IMR-90 (cell line): ENCODE results near the gene CIDEA. TPM values are rescaled to one million over a fixed set of nuclear protein-coding genes. Genes with fewer than 3 reads are reported as not detected.

Experiments
- ATAC-seq: fragments of 200-7000 bp; cut with Tn5 transposase; 2 replicates; pipeline ENCODE4 v1.9.1; 2020; ENCODE audit warnings: low read depth, mild to moderate bottlenecking, moderate library complexity
- BruUV-seq: library from RNA; stranded (reverse); fragments of 400-500 nt; replicated peaks from 2 replicates; lab custom pipeline; 2021; lab: Mats Ljungman, UMichigan
- CTCF ChIA-PET: fragments of 300-600 bp; formaldehyde crosslinking; extraction: SDS; loops from one replicate; lab custom pipeline; 2021; ENCODE audit warnings: antibody characterized with exemption; lab: Yijun Ruan, JAX
- POLR2A ChIA-PET: fragments of 300-600 bp; sonication (Branson Sonifier 250); formaldehyde crosslinking; loops from one replicate; lab custom pipeline; 2022; ENCODE audit warnings: antibody characterized with exemption; ENCODE audit not compliant: unreplicated experiment; lab: Charles Lee
- DNase-seq: peaks from one replicate; pipeline ENCODE4 v3.0.0; 2013
- H2AFZ ChIP-seq: replicated peaks from 2 replicates; pipeline ENCODE3; 2013; ENCODE audit warnings: low read length, mild to moderate bottlenecking; ENCODE audit not compliant: poor library complexity
- H2AK5ac ChIP-seq: 2 replicates; pipeline ENCODE4 v1.6.1; 2013; ENCODE audit warnings: low read depth, low read length, inconsistent platforms
- H2AK9ac ChIP-seq: replicated peaks from 2 replicates; pipeline ENCODE3; 2013; ENCODE audit warnings: mild to moderate bottlenecking, low read depth, low read length, moderate library complexity; ENCODE audit not compliant: poor library complexity
- H2BK120ac ChIP-seq: 2 replicates; pipeline ENCODE4 v1.6.1; 2013; ENCODE audit warnings: low read depth, low read length, inconsistent platforms
- H2BK15ac ChIP-seq: 3 replicates; pipeline ENCODE4 v1.6.1; 2013; ENCODE audit warnings: low read depth, low read length, inconsistent platforms
- H2BK20ac ChIP-seq: 2 replicates; pipeline ENCODE4 v1.6.1; 2013; ENCODE audit warnings: low read depth, mild to moderate bottlenecking, inconsistent platforms, low read length, moderate library complexity
- H2BK5ac ChIP-seq: 2 replicates; pipeline ENCODE4 v1.6.1; 2013; ENCODE audit warnings: mild to moderate bottlenecking, low read depth, low read length, inconsistent platforms; ENCODE audit not compliant: poor library complexity, severe bottlenecking
- H3K14ac ChIP-seq: replicated peaks from 2 replicates; pipeline ENCODE4 v1.6.1; 2013; ENCODE audit warnings: low read depth, low read length, inconsistent platforms
- H3K18ac ChIP-seq: 2 replicates; pipeline ENCODE4 v1.6.1; 2013; ENCODE audit warnings: low read depth, low read length, control low read depth
- H3K23ac ChIP-seq: 2 replicates; pipeline ENCODE4 v1.6.1; 2013; ENCODE audit warnings: low read depth, low read length, inconsistent platforms
- H3K27ac ChIP-seq: 2 replicates; pipeline ENCODE4 v1.5.1; 2013; ENCODE audit warnings: mild to moderate bottlenecking, control low read depth, low read length; ENCODE audit not compliant: insufficient read depth
- H3K27me3 ChIP-seq: 2 replicates; pipeline ENCODE4 v1.6.1; 2013; ENCODE audit warnings: low read length; ENCODE audit not compliant: control insufficient read depth, insufficient read depth
- H3K36me3 ChIP-seq: 2 replicates; pipeline ENCODE4 v1.6.1; 2013; ENCODE audit warnings: low read length, mixed read lengths; ENCODE audit not compliant: control insufficient read depth, insufficient read depth
- H3K4ac ChIP-seq: 2 replicates; pipeline ENCODE4 v1.6.1; 2013; ENCODE audit warnings: low read depth, low read length, inconsistent platforms
- H3K4me1 ChIP-seq: 2 replicates; pipeline ENCODE4 v1.6.1; 2013; ENCODE audit warnings: low read length, mixed read lengths; ENCODE audit not compliant: control insufficient read depth, insufficient read depth
- H3K4me2 ChIP-seq: 2 replicates; pipeline ENCODE4 v1.6.1; 2013; ENCODE audit warnings: low read depth, mild to moderate bottlenecking, control low read depth, low read length, moderate library complexity
- H3K4me3 ChIP-seq: 2 replicates; pipeline ENCODE4 v1.5.1; 2013; ENCODE audit warnings: low read depth, mild to moderate bottlenecking, control low read depth, low read length, moderate library complexity; ENCODE audit not compliant: insufficient read depth
- H3K56ac ChIP-seq: 2 replicates; pipeline ENCODE4 v1.6.1; 2013; ENCODE audit warnings: low read length, inconsistent platforms; ENCODE audit not compliant: insufficient read depth; ENCODE audit errors: extremely low read depth
- H3K79me1 ChIP-seq, 2 experiments: 2 replicates each; pipeline ENCODE4 v1.6.1; 2013; ENCODE audit warnings: low read length in 2 of 2, inconsistent platforms in 1 of 2, low read depth in 1 of 2
- H3K9ac ChIP-seq: 2 replicates; pipeline ENCODE4 v1.6.1; 2013; ENCODE audit warnings: low read depth, low read length, control low read depth
- H3K9me1 ChIP-seq: 2 replicates; pipeline ENCODE4 v1.6.1; 2013; ENCODE audit warnings: low read length, inconsistent platforms; ENCODE audit not compliant: insufficient read depth
- H3K9me3 ChIP-seq: 2 replicates; pipeline ENCODE4 v1.6.1; 2013; ENCODE audit warnings: low read length; ENCODE audit not compliant: control insufficient read depth, insufficient read depth
- H4K20me1 ChIP-seq: 2 replicates; pipeline ENCODE4 v1.6.1; 2013; ENCODE audit warnings: low read length, inconsistent platforms; ENCODE audit not compliant: insufficient read depth
- H4K5ac ChIP-seq: 2 replicates; pipeline ENCODE4 v1.6.1; 2013; ENCODE audit warnings: mild to moderate bottlenecking, low read depth, low read length, control low read depth
- H4K8ac ChIP-seq, 2 experiments: 2 replicates each; pipeline ENCODE4 v1.6.1; 2013; ENCODE audit warnings: low read depth in 2 of 2, low read length in 2 of 2, control low read depth in 1 of 2, inconsistent platforms in 1 of 2
- H4K91ac ChIP-seq: 2 replicates; pipeline ENCODE4 v1.6.1; 2013; ENCODE audit warnings: low read depth, low read length, inconsistent platforms; ENCODE audit not compliant: insufficient read depth
- MAZ ChIP-seq: IDR thresholded peaks from 2 replicates; pipeline ENCODE4 v1.6.1; 2012; ENCODE audit warnings: low read depth, mild to moderate bottlenecking, low read length, improper control_type of control experiment, moderate library complexity, borderline replicate concordance
- POLR2A ChIP-seq: IDR thresholded peaks from 2 replicates; pipeline ENCODE4 v1.6.1; 2012; ENCODE audit warnings: mild to moderate bottlenecking, low read depth, low read length
- RFX5 ChIP-seq: IDR thresholded peaks from 2 replicates; pipeline ENCODE4 v1.8.0; 2012; ENCODE audit warnings: low read depth, mild to moderate bottlenecking, low read length, moderate library complexity
- SMC3 ChIP-seq: fragments of 150-350 bp; IDR thresholded peaks from 2 replicates; pipeline ENCODE4 v1.6.1; 2016; ENCODE audit warnings: low read depth, mild to moderate bottlenecking, antibody characterized with exemption, low read length, moderate library complexity
- dilution Hi-C: fragments of 300-500 bp; cut with HindIII; formaldehyde crosslinking; loops from one replicate; pipeline ENCODE4 v1.14.3; 2018; ENCODE audit warnings: low sequenced_read_pairs; ENCODE audit not compliant: unreplicated experiment
- in situ Hi-C: fragments of 300-500 bp; cut with MboI; formaldehyde crosslinking; loops from 3 replicates; pipeline ENCODE4 v1.14.3; 2019; ENCODE audit warnings: low sequenced_read_pairs, inconsistent platforms, mixed read lengths
- intact Hi-C: fragments of 100-400 bp; cut with micrococcal nuclease; formaldehyde crosslinking; loops from 2 replicates; pipeline ENCODE4 v1.10.0; 2022
- polyA plus RNA-seq, 3 experiments: library from polyadenylated mRNA; depleted of rRNA; stranded (reverse); fragments of >200 nt; gene quantifications; 2 replicates each; pipeline ENCODE4 v1.2.3, GENCODE V29; 2012; ENCODE audit warnings: low replicate concordance in 1 of 3
- total RNA-seq: library from RNA; depleted of rRNA; stranded (reverse); fragments of >200 nt; gene quantifications from 2 replicates; pipeline ENCODE4 v1.2.3, GENCODE V29; 2012
- TF ChIP-seq, protein P1 (sequence below): fragments of 150-350 bp; IDR thresholded peaks from 2 replicates; pipeline ENCODE4 v1.6.1; 2017; ENCODE audit warnings: mild to moderate bottlenecking, antibody characterized with exemption, low read length, low read depth
- TF ChIP-seq, protein P2 (sequence below): conservative IDR thresholded peaks from 2 replicates; pipeline ENCODE4 v1.5.1; 2012; ENCODE audit warnings: mild to moderate bottlenecking, low read depth, low read length, improper control_type of control experiment

Gene CIDEA
- total and polyA plus RNA-seq, 2 of the 4 experiments (the other 2 are of a cell fraction): not detected

DNA sequence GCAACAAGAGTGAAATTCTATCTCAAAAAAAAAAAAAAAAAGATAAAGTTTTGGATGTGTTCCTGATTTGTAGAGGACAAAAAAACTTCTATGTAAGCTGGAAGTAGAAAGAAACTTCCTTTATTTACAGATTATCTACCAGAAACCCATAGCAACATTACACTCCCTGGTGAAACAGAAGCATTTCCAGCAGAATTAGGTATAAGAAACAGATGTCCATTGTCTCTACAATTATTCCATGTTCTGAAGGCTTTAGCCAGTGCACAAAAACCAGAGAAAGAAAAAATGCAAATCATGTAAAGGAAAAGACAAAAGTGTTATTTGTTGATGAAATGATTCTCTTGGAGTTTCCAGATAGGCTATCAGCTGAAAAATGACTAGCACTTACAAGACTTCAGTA is 58.8 kb downstream of the CIDEA start:
- peaks cover 2% of the 10 kb centered on the region for H3K9me3 ChIP-seq
- TF ChIP-seq, protein P1, sequence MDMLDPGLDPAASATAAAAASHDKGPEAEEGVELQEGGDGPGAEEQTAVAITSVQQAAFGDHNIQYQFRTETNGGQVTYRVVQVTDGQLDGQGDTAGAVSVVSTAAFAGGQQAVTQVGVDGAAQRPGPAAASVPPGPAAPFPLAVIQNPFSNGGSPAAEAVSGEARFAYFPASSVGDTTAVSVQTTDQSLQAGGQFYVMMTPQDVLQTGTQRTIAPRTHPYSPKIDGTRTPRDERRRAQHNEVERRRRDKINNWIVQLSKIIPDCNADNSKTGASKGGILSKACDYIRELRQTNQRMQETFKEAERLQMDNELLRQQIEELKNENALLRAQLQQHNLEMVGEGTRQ: no peak
- TF ChIP-seq RFX5 (no peak), SMC3 (no peak), MAZ (no peak), POLR2A (no peak)
- TF ChIP-seq, protein P2, sequence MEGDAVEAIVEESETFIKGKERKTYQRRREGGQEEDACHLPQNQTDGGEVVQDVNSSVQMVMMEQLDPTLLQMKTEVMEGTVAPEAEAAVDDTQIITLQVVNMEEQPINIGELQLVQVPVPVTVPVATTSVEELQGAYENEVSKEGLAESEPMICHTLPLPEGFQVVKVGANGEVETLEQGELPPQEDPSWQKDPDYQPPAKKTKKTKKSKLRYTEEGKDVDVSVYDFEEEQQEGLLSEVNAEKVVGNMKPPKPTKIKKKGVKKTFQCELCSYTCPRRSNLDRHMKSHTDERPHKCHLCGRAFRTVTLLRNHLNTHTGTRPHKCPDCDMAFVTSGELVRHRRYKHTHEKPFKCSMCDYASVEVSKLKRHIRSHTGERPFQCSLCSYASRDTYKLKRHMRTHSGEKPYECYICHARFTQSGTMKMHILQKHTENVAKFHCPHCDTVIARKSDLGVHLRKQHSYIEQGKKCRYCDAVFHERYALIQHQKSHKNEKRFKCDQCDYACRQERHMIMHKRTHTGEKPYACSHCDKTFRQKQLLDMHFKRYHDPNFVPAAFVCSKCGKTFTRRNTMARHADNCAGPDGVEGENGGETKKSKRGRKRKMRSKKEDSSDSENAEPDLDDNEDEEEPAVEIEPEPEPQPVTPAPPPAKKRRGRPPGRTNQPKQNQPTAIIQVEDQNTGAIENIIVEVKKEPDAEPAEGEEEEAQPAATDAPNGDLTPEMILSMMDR: no peak
- H2BK15ac ChIP-seq: no peak overlapping the region
- H3K23ac ChIP-seq: no peak overlapping the region
- no peak overlapping the region for H2BK20ac ChIP-seq
- no peak overlapping the region for H4K5ac ChIP-seq
- H3K79me1 ChIP-seq: peaks cover 23 to 50% of the 10 kb centered on the region in 2 experiments
- no peaks in the 10 kb centered on the region for H3K27me3 ChIP-seq
- POLR2A ChIA-PET: interaction anchor here (0.6 to 2.7 kb wide), 3 partner anchors 34 to 376 kb away, joined by 3 to 9 read pairs (median 8); no protein-coding TSS in a partner anchor
- no peak overlapping the region for H3K27ac ChIP-seq
- DNase-seq (peak; percentile 30), ATAC-seq (no peak)
- H3K36me3 ChIP-seq: peaks cover 57% of the 10 kb centered on the region
- H3K9me1 ChIP-seq: peaks cover 5% of the 10 kb centered on the region; the same call in 1 of the 2 replicates
- H3K4me3 ChIP-seq: no peak overlapping the region
- H4K8ac ChIP-seq: no peak overlapping the region
- in situ Hi-C loops (no loop called here), dilution Hi-C loops (no loop called here), intact Hi-C loops (no loop called here)
- H2AK9ac ChIP-seq: no peak overlapping the region
- no peak overlapping the region for H2AFZ ChIP-seq
- no peak overlapping the region for H3K9ac ChIP-seq
- CTCF ChIA-PET: interaction anchor here (2.0 kb wide), 1 partner anchor 41 kb away, joined by 7 read pairs; no protein-coding TSS in a partner anchor
- H3K4ac ChIP-seq: no peak overlapping the region
- no peak overlapping the region for H3K56ac ChIP-seq
- no peak overlapping the region for H3K14ac ChIP-seq
- H2BK5ac ChIP-seq: no peak overlapping the region
- no peak overlapping the region for H2AK5ac ChIP-seq
- H3K4me2 ChIP-seq: no peak overlapping the region
- H3K4me1 ChIP-seq: peaks cover 20% of the 10 kb centered on the region
- H3K18ac ChIP-seq: no peak overlapping the region
- no TSS peak for BruUV-seq
- no peak overlapping the region for H2BK120ac ChIP-seq
- H4K20me1 ChIP-seq: peaks cover 81% of the 10 kb centered on the region
- no peak overlapping the region for H4K91ac ChIP-seq
